GM18498 (cell line): ENCODE data around the gene BMERB1.
"Not testable (repeated sequence)": the region's sequence is repeated elsewhere in the genome, so short reads cannot be mapped to it uniquely, and the experiment has no call there.

Source experiments
- ATAC-seq: cut with Tn5 transposase; IDR thresholded peaks from one replicate; pipeline ENCODE4 v1.9.1; 2021; ENCODE audit warnings: mild to moderate bottlenecking, moderate library complexity; ENCODE audit not compliant: unreplicated experiment

BMERB1 gene

GRCh38 chr16:15459791-15460190, 25.4 kb downstream of the BMERB1 start:
- ATAC-seq = no peak

GRCh38 chr16:15460601-15461000, 26.2 kb downstream of the BMERB1 start:
- ATAC-seq = no peak

- no peak for ATAC-seq
Measured at GRCh38 chr16:15461376-15461775, 27.0 kb downstream of the BMERB1 start.

- ATAC-seq = no peak
Measured at GRCh38 chr16:15464401-15465186, 30.2 kb downstream of the BMERB1 start.

GRCh38 chr16:15466131-15466530, 31.7 kb downstream of the BMERB1 start:
- ATAC-seq = no peak

- ATAC-seq = no peak
Measured at GRCh38 chr16:15466886-15467781, 32.7 kb downstream of the BMERB1 start.

- ATAC-seq = not testable (repeated sequence)
Measured at GRCh38 chr16:15476971-15477370, 42.6 kb downstream of the BMERB1 start.

GRCh38 chr16:15477802-15478201, 43.4 kb downstream of the BMERB1 start:
- ATAC-seq = no peak

- ATAC-seq = no peak
Measured at GRCh38 chr16:15482068-15482747, 47.8 kb downstream of the BMERB1 start.

GRCh38 chr16:15482748-15483298, 48.4 kb downstream of the BMERB1 start:
- ATAC-seq = no peak

GRCh38 chr16:15483857-15484256, 49.5 kb downstream of the BMERB1 start:
- ATAC-seq = no peak

GRCh38 chr16:15484662-15485061, 50.3 kb downstream of the BMERB1 start:
- ATAC-seq = no peak

- no peak for ATAC-seq
Measured at GRCh38 chr16:15485175-15485574, 50.8 kb downstream of the BMERB1 start.

GRCh38 chr16:15486661-15487060, 52.3 kb downstream of the BMERB1 start:
- ATAC-seq = no peak

GRCh38 chr16:15487336-15488284, 53.2 kb downstream of the BMERB1 start:
- no peak for ATAC-seq

GRCh38 chr16:15489016-15489415, 54.6 kb downstream of the BMERB1 start:
- ATAC-seq = no peak

GRCh38 chr16:15490123-15490711, 55.8 kb downstream of the BMERB1 start:
- ATAC-seq = no peak

GRCh38 chr16:15491411-15491810, 57.0 kb downstream of the BMERB1 start:
- ATAC-seq = no peak

- no peak for ATAC-seq
Measured at GRCh38 chr16:15492091-15492740, 57.8 kb downstream of the BMERB1 start.
